GM23338 (cell line): Measurements from ENCODE around the gene PSMG1.

Experiments used
- CTCF ChIP-seq, 2 experiments: fragments of 200-600 bp in 1 of 2; sonication (generic) in 1 of 2; conservative IDR thresholded peaks; 2 replicates each; pipeline versions ENCODE4 v1.5.1 to v1.6.1; 2016 to 2017; ENCODE audit warnings: antibody characterized with exemption in 2 of 2, low read depth in 2 of 2, mild to moderate bottlenecking in 2 of 2, moderate library complexity in 1 of 2
- POLR2AphosphoS5 ChIP-seq: IDR thresholded peaks from 2 replicates; pipeline ENCODE4 v1.6.1; 2016; ENCODE audit warnings: antibody characterized with exemption, low read depth
- TF ChIP-seq, protein P1 (sequence below): IDR thresholded peaks from 2 replicates; pipeline ENCODE4 v1.6.1; 2016; ENCODE audit warnings: antibody characterized with exemption

DNA sequence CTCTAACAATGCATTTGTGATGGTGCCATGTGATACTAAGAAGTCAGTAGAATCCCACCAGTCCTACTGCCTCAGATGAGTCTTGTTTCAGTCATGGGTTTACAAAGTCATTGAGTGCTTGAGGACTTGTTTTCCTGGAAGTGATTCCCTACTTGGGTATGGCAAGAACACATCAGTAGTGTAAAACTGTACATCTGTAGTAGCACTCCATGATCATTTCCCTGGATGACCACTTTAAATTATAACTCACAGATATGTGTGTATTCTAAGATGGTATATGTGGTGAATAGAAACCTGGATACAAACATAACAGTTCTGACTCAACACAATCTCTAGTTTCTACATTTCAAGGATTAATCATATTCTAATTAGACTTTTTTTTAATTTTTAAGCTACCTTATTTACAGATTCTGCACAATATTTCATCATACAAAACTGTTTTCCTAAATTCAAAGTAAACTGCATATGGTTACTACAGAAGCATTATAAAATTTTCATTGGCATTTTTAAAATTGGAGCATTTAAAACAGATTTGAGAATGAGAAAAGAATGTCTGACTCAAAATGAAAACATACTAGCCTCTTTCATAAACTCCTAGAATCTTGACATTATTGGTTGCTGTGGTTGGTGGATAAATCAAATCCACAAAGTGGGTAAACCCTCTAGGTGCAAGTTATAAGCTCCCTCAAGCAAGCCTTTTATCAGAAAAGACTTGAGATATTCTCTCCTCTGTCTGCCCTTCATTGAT, 6.8 kb upstream of the PSMG1 start:
- TF ChIP-seq CTCF (conservative IDR thresholded peaks at IDR 0.05; ENCODE audit: low read depth in 2 of 2) (no peak), POLR2AphosphoS5 (no peak)
- TF ChIP-seq, protein P1, sequence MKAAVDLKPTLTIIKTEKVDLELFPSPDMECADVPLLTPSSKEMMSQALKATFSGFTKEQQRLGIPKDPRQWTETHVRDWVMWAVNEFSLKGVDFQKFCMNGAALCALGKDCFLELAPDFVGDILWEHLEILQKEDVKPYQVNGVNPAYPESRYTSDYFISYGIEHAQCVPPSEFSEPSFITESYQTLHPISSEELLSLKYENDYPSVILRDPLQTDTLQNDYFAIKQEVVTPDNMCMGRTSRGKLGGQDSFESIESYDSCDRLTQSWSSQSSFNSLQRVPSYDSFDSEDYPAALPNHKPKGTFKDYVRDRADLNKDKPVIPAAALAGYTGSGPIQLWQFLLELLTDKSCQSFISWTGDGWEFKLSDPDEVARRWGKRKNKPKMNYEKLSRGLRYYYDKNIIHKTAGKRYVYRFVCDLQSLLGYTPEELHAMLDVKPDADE, result no peak
